Activated CD8-positive, alpha-beta T cell treated with anti-CD3 and anti-CD28 coated beads for 36 hours (primary cell): Measurements from ENCODE around the gene TIGD1. TPM values are rescaled to one million over a fixed set of nuclear protein-coding genes. Genes with fewer than 3 reads are reported as not detected.

ENCODE experiments used
- ATAC-seq: fragments of 200-7000 bp; cut with Tn5 transposase; one replicate; pipeline ENCODE4 v1.10.0; 2021; ENCODE audit warnings: mild to moderate bottlenecking, moderate library complexity
- CTCF ChIA-PET: fragments of 350-600 bp; sonication (Branson Sonifier 250); formaldehyde crosslinking; loops from one replicate; lab custom pipeline; 2021; ENCODE audit warnings: antibody characterized with exemption; lab: Charles Lee
- POLR2A ChIA-PET: fragments of 350-600 bp; sonication (Branson Sonifier 250); formaldehyde crosslinking; loops from one replicate; lab custom pipeline; 2021; ENCODE audit warnings: antibody characterized with exemption; lab: Charles Lee
- DNase-seq: peaks from one replicate; pipeline ENCODE4 v3.0.0-alpha.2; 2020
- H3K27ac Mint-ChIP-seq: one replicate; pipeline ENCODE4 v1.8.0; 2021; ENCODE audit warnings: mild to moderate bottlenecking, mixed read lengths
- H3K27me3 Mint-ChIP-seq: one replicate; pipeline ENCODE4 v1.8.0; 2021; ENCODE audit warnings: mixed read lengths
- H3K36me3 Mint-ChIP-seq: one replicate; pipeline ENCODE4 v1.8.0; 2021; ENCODE audit warnings: low read depth, mixed read lengths
- H3K4me1 Mint-ChIP-seq: one replicate; pipeline ENCODE4 v1.8.0; 2021; ENCODE audit warnings: low read depth, mixed read lengths
- H3K4me3 Mint-ChIP-seq: one replicate; pipeline ENCODE4 v1.8.0; 2021; ENCODE audit warnings: mild to moderate bottlenecking, moderate library complexity, mixed read lengths
- H3K9me3 Mint-ChIP-seq: one replicate; pipeline ENCODE4 v1.8.0; 2021; ENCODE audit warnings: mixed read lengths
- intact Hi-C: fragments of 100-400 bp; cut with micrococcal nuclease; formaldehyde crosslinking; loops from one replicate; pipeline ENCODE4 v1.10.0; 2022
- total RNA-seq, 2 experiments: library from RNA; stranded (reverse); gene quantifications; one replicate each; pipeline ENCODE4 v1.2.3, GENCODE V29; 2021
- TF ChIP-seq, protein P1 (sequence below): fragments of 200-600 bp; IDR thresholded peaks from one replicate; pipeline ENCODE4 v1.8.0; 2022; ENCODE audit warnings: antibody characterized with exemption, mild to moderate bottlenecking

TIGD1 gene
- total RNA-seq, 2 experiments from 2014 or later = 8.3 to 8.7 TPM

GRCh38 chr2:232522623-232523401 is 27.5 kb downstream of the TIGD1 start:
- H3K4me1 Mint-ChIP-seq = peaks cover 6% of the 10 kb centered on the region
- no peak overlapping the region for H3K4me3 Mint-ChIP-seq
- no peaks in the 10 kb centered on the region for H3K9me3 Mint-ChIP-seq
- ChIA-PET POLR2A (interaction anchor here (1.0 kb wide), 1 partner anchor 11 kb away, joined by 3 read pairs; no protein-coding TSS in a partner anchor), CTCF (interaction anchor here (0.6 to 2.2 kb wide), 21 partner anchors 9 to 623 kb away, joined by 3 to 18 read pairs (median 5); partner anchors contain the start of gene ALPI)
- H3K36me3 Mint-ChIP-seq = no peaks in the 10 kb centered on the region
- H3K27me3 Mint-ChIP-seq = peaks cover 39% of the 10 kb centered on the region
- TF ChIP-seq, protein P1, sequence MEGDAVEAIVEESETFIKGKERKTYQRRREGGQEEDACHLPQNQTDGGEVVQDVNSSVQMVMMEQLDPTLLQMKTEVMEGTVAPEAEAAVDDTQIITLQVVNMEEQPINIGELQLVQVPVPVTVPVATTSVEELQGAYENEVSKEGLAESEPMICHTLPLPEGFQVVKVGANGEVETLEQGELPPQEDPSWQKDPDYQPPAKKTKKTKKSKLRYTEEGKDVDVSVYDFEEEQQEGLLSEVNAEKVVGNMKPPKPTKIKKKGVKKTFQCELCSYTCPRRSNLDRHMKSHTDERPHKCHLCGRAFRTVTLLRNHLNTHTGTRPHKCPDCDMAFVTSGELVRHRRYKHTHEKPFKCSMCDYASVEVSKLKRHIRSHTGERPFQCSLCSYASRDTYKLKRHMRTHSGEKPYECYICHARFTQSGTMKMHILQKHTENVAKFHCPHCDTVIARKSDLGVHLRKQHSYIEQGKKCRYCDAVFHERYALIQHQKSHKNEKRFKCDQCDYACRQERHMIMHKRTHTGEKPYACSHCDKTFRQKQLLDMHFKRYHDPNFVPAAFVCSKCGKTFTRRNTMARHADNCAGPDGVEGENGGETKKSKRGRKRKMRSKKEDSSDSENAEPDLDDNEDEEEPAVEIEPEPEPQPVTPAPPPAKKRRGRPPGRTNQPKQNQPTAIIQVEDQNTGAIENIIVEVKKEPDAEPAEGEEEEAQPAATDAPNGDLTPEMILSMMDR = no peak
- ATAC-seq (no peak), DNase-seq (no peak)
- intact Hi-C loops = loop anchor here (5.0 kb wide), 1 partner anchor 76 kb away; no protein-coding TSS in a partner anchor
- H3K27ac Mint-ChIP-seq = no peak overlapping the region

GRCh38 chr2:232521959-232522622 is 28.3 kb downstream of the TIGD1 start:
- no peaks in the 10 kb centered on the region for H3K36me3 Mint-ChIP-seq
- no peak overlapping the region for H3K4me3 Mint-ChIP-seq

GRCh38 chr2:232521098-232521497 is 29.3 kb downstream of the TIGD1 start:
- Mint-ChIP-seq H3K27me3 (peaks cover 36% of the 10 kb centered on the region), H3K4me1 (peaks cover 6% of the 10 kb centered on the region), H3K4me3 (no peak overlapping the region), H3K9me3 (no peaks in the 10 kb centered on the region), H3K27ac (no peak overlapping the region), H3K36me3 (no peaks in the 10 kb centered on the region)
- DNase-seq (no peak), ATAC-seq (no peak)
- TF ChIP-seq, protein P1 = no peak
- intact Hi-C loops = loop anchor here (5.0 kb wide), 1 partner anchor 74 kb away; no protein-coding TSS in a partner anchor
- CTCF ChIA-PET = interaction anchor here (0.7 to 2.2 kb wide), 15 partner anchors 8 to 421 kb away, joined by 3 to 18 read pairs (median 5); no protein-coding TSS in a partner anchor
- POLR2A ChIA-PET = no interaction called here

More at GRCh38 chr2:232521959-232522622, 28.3 kb downstream of the TIGD1 start:
- ChIA-PET POLR2A (no interaction called here), CTCF (interaction anchor here (0.6 to 2.2 kb wide), 24 partner anchors 9 to 622 kb away, joined by 3 to 18 read pairs (median 4); partner anchors contain the start of gene ALPI)
- H3K27ac Mint-ChIP-seq = no peak overlapping the region
- H3K27me3 Mint-ChIP-seq = peaks cover 37% of the 10 kb centered on the region
- DNase-seq (peak; percentile 74), ATAC-seq (peak; percentile 58)
- TF ChIP-seq, protein P1 = peak; percentile 94
- no peaks in the 10 kb centered on the region for H3K9me3 Mint-ChIP-seq
- intact Hi-C loops = loop anchor here (5.0 kb wide), 1 partner anchor 75 kb away; no protein-coding TSS in a partner anchor
- peaks cover 6% of the 10 kb centered on the region for H3K4me1 Mint-ChIP-seq

DNA sequence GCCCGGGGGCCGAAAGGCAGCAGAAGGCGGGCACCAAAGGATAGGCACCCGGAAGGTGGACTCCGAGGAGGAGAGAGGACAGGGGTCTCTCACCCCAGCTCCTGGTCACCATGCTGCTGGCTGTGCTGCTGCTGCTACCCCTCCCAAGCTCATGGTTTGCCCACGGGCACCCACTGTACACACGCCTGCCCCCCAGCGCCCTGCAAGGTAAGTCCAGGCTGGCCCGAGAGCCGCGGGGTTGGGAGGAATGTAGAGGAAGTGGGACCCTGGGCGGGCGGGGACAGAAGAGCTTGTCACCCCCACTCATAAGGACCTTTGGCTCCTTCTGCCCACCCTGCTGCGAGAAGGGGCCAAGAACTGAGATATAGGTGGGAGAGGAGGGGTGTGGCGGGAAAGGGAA is 29.9 kb downstream of the TIGD1 start:
- POLR2A ChIA-PET = no interaction called here
- Mint-ChIP-seq H3K4me1 (peaks cover 6% of the 10 kb centered on the region), H3K4me3 (no peak overlapping the region), H3K9me3 (no peaks in the 10 kb centered on the region), H3K27ac (no peak overlapping the region), H3K36me3 (no peaks in the 10 kb centered on the region), H3K27me3 (peaks cover 36% of the 10 kb centered on the region)
- ATAC-seq = no peak
- intact Hi-C loops = loop anchor here (5.0 kb wide), 1 partner anchor 73 kb away; no protein-coding TSS in a partner anchor
- CTCF ChIA-PET = interaction anchor here (0.7 to 2.2 kb wide), 7 partner anchors 11 to 240 kb away, joined by 3 to 12 read pairs (median 7); no protein-coding TSS in a partner anchor
- TF ChIP-seq, protein P1 = no peak
- no peak for DNase-seq
